HG02763 (cell line): ENCODE results near the gene ALPP.
"Not testable (repeated sequence)": the region's sequence is repeated elsewhere in the genome, so short reads cannot be mapped to it uniquely, and the experiment has no call there.

ENCODE experiments used
- ATAC-seq: cut with Tn5 transposase; IDR thresholded peaks from one replicate; pipeline ENCODE4 v1.9.1; 2021; ENCODE audit warnings: mild to moderate bottlenecking, moderate library complexity; ENCODE audit not compliant: unreplicated experiment

Gene ALPP

DNA sequence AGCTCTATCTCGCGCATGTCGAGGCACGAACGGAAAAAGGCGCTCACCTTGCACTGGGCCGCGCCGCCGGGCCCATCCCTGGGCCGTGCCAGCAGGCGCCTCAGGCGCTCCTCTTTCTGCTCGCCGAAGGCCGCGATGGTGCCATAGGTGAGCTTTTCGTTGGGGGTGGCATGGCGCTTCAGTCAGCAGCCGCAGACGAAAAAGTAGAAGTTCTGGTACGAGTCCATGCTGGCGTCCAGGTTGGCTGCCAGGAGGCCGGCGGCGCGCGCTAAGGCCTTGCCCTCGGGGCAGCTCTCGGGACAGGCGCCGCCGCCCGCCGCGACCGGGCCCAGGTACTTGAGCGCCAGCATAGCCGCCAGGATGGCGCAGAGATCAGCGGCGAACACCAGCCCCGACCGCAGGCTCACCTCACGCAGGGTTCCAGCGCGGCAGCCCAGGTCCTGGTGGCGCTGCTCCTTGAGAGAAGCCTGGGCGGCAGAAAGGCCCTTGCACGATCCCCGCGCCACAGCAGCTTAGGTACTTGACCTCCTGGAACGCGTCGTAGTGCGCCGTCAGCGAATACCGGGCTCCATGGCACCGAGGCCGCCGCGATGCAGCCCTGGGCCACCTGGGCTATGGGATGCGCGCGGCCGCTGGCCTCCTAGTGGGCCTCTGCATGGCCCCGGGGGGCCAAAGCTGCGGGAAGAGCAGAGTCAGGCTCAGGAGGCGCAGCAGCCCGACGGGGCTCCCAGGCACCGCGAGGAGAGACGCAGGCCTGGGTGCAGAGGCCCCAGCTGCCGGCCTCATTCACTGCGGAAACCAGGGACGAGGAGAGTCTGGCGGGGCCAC, 40.9 kb downstream of the ALPP start:
- no peak for ATAC-seq

DNA sequence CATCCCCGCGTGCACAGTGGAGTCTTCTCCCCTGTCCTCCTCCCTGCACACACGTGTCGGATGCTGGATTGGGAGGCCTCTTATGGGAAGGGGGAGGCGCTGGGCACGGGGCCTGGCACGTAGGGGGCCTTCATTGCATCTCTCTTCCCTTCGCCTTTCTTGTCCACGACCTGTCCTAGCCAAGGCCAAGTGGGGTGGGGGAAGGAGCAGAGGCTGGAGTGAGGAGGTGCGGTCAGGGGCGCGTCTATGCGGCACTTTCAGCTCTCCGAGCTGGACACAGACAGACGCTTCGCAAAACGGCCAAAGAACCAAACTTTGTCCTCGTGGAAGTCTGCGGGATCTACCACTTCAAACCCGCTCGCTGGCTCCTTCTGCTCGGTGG, 41.5 kb downstream of the ALPP start:
- no peak for ATAC-seq

DNA sequence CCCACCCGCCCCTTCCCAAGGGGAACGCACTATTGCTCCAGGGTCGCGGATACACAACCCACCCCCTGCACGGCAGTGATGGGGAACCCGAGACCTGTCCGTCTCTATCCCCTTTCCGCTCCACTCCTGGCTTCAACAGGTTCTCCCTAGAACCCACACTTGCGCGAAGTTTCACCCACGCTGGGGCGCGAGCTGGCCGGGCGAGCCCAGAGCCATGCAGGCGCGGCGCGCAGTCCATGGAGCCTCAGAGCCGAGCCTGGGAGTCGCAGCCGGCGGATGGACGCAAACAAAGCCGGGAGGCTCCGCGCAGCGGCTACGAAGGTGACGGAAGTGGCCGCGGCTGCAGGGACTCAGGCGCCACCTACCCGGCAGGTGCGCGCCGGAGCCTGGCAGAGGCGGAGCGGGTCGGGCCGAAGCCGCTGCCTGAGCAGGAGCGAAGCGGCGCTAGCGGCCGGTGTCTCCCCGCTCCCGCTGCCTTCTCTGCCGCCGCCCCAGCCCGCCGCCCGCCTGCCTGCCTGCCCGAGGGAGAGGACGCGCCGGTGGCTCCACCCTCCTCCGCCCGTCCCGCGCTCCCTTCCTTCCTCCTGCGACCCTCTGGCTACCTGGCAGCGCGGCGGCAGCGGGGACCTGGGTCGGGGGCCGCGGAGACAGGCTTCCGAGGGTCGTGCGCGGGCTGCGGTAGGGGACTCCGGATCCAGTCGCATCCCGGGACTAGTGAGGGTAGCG, 42.1 kb downstream of the ALPP start:
- no peak for ATAC-seq

DNA sequence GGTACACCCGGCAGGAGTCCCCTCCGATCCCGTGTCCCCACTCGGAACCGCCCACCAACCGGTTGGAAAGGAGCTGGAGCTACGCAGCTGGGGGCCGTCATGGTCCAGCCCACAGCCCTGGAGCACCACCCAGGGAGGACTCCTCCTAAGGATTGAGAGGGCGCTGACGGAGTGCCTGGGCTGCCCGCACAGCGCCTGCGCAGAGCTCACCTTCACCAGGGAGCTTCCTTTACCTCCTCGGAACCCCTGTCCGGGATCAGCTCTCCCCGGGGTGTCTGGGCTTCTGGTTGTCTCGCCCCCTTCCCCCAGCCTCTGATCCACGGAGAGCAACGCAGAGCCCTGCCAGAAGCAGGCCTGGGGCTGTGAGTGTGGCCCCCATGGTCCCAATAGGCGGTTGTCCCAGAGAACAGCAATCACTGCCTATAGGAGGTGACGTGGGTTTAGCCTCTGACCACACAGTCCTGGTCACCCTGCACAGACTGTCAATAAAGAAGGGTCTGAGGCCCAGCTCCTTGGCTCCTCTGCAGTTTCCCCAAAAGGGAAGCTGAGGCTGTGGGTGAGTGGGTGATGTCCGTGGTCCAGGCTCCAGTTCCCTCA, 42.7 kb downstream of the ALPP start:
- no peak for ATAC-seq

DNA sequence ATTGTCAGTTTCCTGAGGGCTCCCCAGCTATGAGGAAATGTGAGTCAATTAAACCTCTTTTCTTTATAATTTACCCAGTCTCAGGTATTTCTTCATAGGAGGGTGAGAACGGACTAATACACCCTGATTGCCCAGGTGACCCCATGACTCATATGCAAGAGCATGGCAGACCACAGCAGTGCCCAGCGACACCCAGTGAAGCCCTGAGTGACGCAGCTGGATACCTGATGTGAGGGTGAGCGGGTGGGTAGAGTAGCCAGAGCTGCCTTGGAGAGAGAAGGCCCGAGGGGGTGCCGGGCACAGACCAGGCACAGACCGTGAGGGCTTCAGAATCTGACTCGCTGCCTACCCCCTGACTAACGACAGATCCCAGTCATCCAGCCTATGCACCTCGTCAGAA, 43.5 kb downstream of the ALPP start:
- no peak for ATAC-seq

DNA sequence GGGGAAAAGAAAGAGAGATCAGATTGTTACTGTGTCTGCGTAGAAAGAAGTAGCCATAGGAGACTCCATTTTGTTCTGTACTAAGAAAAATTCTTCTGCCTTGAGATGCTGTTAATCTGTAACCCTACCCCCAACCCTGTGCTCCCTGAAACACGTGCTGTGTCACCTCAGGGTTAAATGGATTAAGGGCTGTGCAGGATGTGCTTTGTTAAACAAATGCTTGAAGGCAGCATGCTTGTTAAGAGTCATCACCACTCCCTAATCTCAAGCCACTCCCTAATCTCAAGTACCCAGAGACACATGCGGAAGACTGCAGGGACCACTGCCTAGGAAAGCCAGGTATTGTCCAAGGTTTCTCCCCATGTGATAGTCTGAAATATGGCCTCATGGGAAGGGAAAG, 44.4 kb downstream of the ALPP start:
- ATAC-seq, result not testable (repeated sequence)

DNA sequence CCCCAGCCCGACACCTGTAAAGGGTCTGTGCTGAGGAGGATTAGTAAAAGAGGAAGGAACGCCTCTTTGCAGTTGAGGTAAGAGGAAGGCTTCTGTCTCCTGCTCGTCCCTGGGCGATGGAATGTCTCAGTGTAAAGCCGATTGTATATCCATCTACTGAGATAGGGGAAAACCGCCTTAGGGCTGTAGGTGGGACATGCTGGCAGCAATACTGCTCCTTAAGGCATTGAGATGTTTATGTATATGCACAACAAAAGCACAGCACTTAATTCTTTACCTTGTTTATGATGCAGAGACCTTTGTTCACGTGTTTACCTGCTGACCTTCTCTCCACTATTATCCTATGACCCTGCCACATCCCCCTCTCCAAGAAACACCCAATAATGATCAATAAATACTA, 44.9 kb downstream of the ALPP start:
- ATAC-seq, result not testable (repeated sequence)

DNA sequence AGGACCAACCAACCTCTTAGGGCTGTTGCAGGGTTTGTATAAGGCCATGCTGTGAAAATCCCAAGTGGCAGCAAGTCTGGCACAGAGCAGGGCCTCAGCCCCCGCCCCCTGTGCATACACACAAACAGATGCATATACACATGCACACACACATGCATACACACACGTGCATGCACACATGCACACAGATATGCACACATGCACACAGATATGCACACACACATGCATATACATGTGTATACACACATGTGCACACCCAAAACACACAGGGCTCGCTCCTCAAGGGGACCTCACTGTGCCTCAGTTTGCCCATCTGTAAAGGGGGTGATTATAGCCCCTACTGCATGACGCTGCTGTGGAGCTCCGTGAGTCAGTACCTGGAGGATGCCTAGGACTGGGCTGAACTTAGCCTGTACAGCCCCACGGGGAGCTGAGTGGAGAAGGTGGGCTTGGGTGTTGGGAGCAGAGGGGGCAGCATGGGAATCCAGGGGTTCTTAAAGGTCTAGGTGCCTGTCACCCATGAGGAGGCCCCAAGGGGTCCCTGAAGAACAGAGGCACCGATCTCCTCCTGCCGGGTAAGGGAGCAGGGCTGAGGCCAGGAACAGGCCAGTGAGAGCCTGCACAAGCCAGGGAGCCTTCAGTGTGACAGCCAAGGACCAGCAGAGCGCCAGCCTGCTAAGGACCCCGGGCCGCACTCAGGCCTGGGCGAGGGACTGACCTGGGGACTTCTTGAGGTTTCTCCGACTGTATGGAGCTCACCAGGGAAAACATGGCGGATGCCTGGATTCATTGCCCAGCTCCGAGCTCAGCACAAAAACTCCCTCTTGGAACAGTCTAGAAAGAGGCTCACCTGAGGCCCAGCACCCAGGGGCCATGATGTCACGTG, 53.4 kb downstream of the ALPP start:
- ATAC-seq, result no peak
